ENCODE results near the gene NEAT1.
"Not testable (repeated sequence)": the region's sequence is repeated elsewhere in the genome, so short reads cannot be mapped to it uniquely, and the experiment has no call there.

Gene NEAT1

DNA sequence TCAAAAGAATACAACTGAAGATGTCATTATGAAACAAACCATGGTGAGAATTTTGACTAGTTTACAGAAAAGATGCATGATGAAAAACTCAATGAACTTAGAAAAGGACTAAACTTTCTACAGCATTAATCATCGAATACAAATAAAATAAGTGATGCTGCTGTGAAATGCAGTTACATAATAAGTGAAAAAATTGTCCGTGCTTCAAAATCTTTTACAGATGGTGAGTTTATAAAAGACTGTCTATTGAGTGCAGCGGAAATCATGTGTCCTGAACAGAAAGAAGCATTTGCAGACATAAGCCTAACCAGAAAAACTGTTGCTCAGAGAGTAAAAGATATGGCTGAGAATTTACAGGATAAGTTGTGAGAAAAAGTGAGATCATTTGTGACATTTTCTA, 33.8 kb downstream of the NEAT1 start:
- DNase-seq = no peak

DNA sequence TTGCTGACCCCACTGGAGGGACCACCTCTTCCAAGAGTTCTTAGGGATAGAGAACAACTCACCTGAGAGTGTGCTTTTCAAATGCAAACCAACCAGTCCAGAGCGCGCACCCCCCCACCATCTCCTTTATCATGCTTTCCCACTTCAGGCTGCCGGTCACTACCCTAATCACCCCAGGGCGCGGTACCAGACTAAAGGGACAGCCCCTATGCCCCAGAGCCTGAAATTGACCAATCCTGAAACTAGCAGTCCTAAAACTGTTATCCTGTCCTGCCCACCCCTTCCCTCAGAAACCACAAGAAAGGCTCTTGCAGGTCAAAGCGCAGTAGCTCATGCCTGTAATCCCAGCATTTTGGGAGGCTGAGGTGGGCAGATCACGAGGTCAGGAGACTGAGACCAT, 37.0 kb downstream of the NEAT1 start:
- no peak for DNase-seq

DNA sequence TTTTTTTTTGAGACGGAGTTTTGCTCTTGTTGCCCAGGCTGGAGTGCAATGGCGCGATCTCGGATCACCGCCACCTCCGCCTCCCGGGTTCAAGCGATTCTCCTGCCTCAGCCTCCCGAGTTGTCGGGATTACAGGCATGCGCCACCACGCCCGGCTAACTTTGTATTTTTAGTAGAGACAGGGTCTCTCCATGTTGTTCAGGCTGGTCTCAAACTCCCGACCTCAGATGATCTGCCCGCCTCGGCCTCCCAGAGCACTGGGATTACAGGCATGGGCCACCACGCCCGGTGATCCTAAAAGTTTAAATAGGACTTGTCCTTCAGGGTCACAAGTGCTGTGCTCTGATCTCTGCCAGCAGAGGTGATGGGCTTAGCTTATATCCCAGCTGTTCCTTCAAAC, 42.9 kb downstream of the NEAT1 start:
- not testable (repeated sequence) for DNase-seq

DNA sequence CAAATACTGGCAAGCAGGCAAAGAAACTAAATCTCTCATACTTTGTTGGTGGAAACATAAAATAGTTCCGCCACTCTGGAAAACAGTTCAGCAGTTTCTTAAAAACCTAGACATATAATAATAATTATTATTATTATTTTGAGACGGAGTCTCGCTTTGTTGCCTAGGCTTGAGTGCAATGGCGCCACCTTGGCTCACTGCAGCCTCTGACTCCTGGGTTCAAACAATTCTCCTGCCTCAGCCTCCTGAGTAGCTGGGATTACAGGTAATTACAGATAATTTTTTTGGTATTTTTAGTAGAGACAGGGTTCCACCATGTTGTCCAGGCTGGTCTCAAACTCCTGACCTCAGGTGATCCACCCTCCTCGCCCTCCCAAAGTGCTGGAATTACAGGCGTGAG, 44.7 kb downstream of the NEAT1 start:
- not testable (repeated sequence) for DNase-seq

DNA sequence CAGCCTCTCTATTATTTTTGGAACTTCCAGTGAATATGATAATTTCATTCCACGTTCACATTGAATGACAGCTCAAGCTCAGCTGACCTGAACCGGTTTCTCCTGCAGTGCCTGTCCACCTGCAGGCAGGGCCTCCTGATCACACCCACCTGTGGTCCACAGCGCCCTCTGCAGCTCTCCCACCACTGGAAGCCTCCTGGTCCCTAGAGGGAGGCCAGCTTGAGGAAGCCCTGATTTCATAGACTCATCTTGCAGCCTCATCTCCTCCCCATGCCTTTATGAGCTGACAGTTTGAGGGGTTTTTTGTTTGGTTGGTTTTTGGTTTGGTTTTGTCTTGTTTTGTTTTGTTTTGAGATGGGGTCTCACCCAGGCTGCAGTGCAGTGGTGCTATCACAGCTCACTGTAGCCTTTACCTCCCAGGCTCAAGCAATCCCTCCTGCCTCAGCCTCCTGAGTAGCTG, 46.3 kb downstream of the NEAT1 start:
- DNase-seq = peak; percentile 41

DNA sequence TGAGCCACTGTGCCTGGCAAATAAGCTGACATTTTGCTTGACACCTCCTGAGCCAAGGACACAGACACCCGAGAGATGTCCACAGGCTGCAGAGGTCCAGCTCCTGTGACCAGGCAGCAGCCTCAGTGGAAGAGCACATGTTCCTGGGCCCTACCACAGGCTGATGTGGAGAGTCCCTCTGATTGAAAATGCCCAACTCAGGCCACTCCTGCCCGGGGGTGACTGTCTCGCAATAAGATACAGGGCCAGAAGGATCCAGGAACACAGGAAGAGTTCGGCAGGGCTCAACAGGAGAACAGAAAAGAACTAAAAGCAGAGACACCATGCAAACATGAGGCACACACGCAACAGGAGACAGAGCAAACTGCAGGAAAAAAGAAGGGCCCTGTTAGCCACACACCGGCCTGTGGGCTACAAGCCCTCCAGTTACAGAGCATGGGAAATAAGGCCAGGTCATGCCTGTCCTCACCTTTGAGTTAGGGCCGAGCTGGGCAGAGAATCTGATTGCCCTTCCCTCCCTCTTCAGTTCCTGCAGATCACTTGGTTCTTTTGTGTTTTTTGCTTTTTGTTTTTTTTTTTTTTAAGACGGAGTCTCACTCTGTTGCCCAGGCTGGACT, 47.9 kb downstream of the NEAT1 start:
- no peak for DNase-seq

DNA sequence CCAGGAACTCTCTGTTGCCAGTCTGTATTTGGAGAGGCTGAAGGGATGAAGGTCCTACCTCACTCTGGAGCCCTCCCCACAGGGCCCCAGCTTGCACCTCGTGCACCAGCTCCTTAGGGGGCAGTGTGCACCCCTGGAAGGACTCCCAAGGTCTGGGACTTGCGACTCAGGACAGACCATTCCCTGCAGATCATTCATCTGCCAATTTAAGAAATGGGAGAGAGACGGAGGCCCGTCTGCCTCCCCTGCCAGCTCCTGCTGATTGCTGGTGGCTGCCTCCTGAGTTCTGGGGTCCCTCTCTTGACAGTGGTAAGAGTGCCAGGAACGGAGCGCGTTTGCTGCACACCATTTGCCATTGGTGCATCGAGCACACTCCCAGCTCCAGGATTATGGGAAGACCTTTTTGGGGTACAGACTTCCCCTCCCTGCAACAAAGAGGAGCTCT, 48.9 kb downstream of the NEAT1 start:
- DNase-seq = no peak

DNA sequence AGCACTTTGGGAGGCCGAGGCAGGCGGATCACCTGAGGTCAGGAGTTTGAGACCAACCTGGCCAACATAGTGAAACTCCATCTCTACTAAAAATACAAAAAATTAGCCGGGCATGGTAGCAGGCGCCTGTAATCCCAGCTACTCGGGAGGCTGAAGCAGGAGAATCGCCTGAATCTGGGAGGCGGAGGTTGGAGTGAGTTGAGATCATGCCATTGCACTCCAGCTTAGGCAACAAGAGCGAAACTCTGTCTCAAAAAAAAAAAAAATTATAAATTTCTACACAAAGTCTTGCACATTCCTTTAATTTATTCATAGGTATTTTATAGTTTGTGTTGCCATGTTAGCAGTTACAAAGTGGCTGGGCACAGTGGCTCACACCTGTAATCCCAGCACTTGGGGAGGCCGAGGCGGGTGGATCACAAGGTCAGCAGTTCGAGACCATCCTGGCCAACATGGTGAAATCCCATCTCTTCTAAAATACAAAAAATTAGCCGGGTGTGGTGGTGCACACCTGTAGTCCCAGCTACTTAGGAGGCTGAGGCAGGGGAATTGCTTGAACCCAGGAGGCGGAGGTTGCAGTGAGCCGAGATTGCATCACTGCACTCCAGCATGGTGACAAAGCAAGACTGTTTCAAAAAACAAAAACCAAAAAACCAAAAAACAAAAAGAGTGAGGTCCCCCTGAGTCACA, 50.1 kb downstream of the NEAT1 start:
- not testable (repeated sequence) for DNase-seq

DNA sequence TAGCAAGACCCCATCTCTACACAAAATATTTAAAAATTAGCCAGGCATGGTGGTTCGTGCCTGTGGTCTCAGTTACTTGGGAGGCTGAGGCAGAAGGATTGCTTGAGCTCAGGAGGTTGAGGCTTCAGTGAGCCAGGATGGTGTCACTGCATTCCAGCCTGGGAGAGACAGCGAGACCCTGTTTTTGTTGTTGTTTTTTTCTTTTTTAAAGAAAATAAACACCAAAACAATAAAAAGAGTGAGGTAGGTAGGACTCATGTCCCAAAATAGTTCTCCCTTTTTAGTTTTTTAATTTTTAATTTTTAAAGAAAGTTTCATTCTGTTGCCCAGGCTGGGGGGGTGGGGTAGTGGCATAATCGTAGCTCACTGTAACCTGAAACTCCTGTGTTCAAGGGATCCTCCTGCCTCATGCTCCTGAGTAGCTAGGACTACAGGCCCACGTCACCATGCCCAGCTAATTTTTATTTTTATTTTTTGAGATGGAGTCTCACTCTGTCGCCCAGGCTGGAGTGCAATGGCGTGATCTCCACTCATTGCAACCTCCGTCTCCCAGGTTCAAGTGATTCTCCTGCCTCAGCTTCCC, 50.8 kb downstream of the NEAT1 start:
- DNase-seq = no peak

DNA sequence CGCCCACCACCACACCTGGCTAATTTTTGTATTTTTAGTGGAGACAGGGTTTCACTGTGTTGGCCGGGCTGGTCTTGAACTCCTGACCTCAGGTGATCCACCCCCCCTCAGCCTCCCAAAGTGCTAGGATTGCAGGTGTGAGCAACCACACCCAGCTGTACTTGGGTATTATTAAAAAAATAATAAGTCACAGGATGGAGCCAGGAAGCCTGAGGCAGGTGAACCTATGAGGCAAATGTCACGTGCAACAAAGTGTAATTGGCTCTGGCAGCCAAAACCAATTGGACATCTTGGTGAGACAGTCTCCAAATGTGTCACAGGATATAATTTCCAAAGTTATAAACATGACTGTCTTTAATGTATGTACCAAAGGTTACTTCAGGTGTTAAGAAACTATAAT, 52.3 kb downstream of the NEAT1 start:
- no peak for DNase-seq

DNA sequence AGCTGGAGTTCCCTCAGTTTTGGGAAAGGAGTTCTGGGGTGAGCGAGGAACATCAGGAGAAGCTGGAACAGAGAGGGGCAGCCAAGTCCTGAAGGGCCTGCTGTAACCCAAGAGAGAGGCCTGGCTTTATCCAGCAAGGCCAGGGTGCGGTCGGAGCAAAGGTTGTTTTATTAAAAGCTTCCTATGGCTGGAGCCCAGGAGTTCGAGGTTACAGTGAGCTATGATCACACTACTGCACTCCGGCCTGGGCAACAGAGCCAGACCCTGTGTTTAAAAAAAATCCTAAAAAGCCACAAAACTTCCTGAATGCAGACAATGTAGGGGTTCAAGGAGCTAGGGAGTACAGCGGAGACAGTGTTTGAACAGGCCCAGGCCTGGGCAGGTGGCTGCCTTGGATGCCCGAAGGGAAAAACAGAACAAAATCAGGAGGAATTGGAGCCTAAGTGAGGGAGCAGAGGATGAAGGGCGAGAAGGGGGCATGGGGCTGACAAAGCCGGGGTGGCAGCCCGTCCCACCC, 54.1 kb downstream of the NEAT1 start:
- no peak for DNase-seq

DNA sequence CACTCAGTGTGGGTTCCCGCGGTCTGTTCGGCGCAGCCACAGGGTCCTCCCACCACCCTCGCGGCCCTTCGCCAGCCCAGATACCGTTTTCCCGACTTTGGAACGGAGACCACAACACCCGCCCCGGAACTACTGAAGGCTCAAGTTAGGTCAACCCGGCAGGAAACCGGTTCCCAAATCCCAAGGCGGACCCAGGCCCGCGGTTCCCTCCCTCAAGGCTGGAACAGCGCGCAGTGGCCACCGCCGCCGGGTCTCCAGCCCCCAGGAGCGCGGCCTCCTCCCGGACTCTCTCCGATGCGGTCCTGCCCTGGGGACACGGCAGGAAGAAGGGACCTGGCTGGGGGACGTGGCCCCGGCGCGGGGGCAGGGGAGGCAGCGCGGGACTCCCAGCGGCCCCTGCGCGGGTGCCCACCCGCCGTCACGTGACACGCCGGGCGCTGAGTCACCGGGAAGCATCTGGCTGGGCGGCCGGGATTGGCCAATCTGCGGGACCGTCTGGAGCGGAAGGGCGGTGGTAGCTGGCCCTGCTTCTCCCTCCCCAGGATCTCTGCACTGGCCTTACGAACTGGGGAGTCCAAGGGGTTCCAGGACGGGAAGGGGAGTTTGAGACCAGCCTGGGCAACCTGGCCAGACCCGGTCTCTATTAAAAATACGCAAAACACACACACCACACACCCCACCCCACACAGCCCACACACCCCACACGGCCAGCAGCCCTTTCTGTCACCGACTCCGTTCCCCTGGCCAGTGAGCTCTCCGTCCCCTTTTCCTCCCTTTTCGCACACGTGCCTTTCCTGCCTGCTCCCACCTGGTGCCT, 54.8 kb downstream of the NEAT1 start:
- peak; percentile 90 for DNase-seq

DNA sequence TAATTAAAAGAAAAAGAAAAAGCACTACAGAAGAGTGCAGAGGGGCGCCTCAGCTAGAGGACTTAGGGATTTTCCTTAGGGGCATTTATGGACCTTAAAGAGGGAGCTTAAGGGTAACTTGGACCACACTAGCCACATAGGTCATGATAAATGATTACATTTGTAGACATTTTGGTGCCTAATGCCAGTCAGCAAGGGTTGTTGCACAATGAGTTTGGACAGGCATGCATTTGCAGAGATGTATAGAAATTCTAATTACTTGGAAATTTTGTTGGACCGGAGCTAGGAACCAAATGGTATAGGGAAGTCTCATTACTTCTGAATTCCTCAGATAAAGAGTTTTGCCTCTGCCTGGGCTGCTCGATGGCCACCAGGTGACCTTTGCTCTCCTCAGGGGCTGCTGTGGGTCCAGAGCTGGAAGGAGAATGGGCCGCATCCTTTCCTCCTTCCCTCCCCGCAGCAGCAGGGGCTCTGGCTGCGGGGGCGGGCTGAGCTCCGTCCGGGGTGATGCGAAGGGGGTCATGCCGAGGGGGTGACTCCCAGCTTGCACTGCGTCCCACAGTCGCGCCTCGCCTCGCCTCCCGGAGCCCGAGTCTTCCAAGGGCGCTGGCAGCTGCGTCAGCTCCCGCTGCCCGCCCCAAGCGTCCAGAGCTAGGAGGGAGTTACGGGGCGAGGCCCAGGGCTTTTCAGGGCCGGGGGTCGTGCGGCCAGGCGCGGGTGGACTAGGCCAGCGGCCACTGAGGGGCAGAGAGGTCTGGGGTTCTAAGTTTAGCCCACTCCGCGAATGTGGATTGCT, 56.0 kb downstream of the NEAT1 start:
- no peak for DNase-seq

DNA sequence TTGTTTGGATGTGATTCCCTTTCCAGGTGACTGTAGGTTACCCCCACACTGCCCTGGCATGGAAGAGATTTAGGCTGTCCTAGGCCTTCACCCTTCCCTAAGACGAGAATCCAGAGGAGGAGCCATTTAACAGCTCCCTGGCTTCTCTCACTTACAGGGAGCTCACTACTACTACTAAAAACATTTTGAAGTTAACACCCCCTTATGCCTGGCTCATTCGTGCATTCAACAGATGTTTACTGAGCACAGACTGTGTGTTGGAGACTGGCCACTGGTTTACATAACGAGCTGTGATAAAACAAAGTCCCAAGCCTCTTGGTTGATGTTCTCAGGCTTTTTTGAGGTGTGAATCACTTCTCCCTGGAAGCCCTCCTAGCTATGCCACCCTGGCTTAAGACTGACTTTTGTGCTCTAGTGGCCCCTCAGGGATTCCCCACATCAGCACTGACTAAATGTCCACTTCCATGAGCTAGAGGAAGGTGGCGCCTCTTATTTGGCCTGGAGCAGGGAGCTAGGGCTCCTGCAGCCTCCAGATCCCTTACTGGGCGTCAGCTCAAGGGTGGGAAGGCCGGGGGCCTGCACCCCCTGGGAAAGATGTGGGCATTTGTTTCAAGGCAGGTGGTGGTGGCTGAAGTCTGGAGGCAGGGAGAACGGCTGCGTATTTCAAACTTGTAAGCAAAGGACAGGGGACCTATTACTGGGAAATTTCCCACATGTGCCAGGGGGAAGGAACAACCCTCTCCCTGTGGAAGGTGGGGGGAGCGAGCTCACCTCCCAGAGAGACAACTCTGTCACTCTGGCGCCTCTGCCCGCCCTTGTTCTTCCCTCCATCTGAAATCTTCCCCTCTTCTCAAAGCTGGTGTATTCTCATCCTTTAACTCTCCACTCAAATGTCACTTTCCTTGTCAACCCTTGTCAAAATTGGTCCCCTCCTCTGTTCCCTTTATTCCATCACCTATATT, 56.9 kb downstream of the NEAT1 start:
- no peak for DNase-seq

DNA sequence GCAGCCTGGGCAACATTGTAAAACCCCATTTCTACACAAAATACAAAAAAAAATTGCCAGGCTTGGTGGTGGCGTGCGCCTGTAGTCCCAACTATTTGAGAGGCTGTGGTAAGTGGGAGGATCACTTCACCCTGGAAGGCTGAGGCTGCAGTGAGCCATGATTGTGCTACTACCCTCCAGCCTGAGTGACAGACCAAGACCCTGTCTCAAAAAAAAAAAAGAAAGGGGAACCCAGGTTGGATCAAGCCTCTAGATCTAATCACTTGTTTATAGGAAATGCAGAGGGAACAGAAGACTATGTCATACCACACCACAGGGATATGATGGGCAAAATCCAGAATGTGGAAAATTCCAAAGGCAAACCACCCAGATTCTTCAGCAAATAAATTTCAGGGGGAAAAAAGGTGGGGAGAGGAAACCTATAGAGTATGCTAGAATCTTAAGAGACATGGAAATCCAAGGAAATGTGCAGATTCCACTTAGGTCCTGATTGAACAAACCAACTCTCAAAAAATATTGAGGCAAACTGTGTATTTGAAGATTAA, 59.8 kb downstream of the NEAT1 start:
- no peak for DNase-seq

DNA sequence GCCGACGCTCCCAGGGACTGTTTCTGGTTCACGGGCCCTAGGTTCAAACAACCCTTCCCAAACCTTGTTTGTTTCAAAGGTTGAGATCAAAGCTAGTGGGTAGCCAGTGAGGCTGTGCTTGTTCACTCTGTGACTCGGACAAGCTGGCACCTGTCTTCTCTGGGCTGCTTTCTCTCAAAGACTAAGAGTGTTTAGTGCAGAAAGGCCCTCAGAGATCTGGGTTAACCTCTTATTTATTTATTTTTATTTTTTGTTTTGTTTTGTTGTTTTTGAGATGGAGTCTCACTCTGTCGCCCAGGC, 63.3 kb downstream of the NEAT1 start:
- DNase-seq = no peak

DNA sequence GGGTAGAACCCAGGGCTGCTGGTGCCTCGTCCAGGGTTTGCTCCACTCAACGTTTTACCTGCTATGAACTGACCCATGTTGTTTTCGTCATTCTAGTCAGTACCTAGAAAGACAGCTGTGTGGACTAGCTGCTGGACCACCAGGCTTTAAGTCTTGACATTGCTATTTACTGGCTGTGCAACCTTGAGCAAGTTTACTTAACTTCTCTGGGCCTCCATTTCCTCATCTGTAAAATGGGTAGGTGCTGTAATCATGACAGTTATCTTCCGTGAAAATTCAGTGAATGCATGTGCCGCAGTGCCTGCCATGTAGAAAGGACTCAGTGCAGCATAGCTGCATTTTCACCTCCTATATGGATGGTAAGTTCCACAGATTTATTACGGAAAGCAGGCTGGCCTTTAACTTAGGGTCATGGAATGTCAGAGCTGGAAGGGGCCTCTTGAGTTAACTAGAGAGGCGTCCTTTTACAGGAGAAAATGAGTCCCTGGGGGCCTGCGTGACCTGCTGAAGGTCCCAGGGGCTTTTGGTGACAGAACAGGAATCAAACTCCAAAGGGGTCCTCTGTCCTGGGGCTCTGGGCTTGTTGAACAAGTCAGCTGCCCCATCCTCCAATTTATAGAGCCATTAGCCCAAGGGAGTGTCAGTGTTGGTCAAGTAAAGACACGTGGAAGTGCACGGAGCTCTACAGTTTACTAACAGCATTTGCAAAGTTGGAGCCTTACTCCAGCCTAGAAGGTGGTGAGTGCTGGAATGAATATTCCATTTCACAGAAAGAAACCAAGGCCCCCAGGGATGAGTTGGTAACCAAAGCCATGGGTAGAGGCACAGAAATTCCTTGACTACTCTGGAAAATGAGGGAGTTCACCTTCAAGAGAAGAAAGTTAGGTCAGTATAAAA, 64.2 kb downstream of the NEAT1 start:
- no peak for DNase-seq

DNA sequence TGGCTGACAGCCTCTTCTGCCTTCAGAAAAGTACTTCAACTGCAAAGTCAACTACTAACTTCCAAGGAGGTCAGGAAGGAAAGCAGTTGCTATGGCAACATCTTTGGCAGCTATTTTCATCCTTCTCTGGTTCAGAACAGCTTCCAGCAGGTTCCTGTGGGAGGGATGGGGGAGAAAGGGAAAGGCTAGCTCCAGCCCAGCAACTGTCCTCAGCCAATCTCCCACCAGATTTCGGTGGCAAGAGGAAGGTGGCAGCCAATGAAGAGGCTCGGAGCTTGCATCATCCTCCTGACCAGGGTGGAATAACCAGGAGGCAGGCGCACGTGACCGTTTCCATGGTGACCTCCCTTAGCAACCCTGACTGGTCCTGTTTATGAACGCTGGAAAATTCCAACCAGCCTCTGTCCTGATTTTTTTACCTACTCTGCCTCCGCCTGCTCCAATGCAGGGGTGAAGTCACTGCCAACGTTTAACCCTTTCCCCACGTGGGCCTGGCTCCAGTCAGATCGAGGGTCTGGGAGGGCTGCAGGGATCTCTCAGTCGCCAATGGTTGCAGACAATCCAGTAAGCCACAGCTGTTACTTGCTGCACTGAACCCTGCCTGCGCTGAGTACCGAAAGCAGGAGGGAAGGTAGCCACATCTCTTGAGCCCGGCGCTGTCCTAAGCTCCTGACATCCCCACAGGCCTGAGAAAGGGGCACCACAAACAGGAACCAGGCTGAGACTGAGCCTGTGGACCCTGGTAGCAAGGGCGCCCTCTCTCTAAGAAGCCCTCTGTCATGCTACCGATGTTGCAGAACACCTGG, 65.1 kb downstream of the NEAT1 start:
- DNase-seq = peak; percentile 99
